Measurements from ENCODE around the gene HBE1. TPM values are rescaled to one million over a fixed set of nuclear protein-coding genes. Genes with fewer than 3 reads are reported as not detected.
"Not testable (repeated sequence)": the region's sequence is repeated elsewhere in the genome, so short reads cannot be mapped to it uniquely, and the experiment has no call there.

Gene HBE1
- 157 and 165 TPM in 2 replicates for total RNA-seq (2014; rRNA removed; shearing (Covaris generic))
- polyA plus RNA-seq (2015; cell fraction: cytosol; rRNA removed), result 30.9 and 36.2 TPM in 2 replicates
- polyA plus RNA-seq (2015; cell fraction: nucleus; rRNA removed), result 5.4 and 8.7 TPM in 2 replicates

DNA sequence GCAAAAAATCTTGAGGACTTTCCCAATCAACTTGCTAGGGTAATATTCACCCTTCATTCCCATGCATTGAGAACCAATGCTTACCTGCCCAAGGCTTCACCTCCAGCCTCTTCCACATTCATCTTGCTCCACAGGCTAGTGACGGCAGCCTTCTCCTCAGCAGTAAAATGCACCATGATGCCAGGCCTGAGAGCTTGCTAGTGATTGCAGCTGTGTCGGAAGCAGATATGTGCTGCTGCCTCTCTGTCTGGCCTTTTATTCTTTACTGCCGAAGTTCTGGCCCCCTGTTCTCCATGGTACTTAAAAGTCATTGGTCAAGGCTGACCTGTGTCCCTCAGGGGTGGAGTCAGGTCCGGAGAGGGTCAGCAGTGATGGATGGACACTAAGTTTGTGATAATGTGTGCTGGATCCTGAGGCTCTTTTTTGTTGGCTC, at the start of gene HBE1:
TSS of gene HBE1 (minus strand) at position 231 of the 433 bp plus-strand sequence. CDS start at position 176, 55 bp downstream.
- no peak for DNase-seq (ENCODE audit: low read depth)

DNA sequence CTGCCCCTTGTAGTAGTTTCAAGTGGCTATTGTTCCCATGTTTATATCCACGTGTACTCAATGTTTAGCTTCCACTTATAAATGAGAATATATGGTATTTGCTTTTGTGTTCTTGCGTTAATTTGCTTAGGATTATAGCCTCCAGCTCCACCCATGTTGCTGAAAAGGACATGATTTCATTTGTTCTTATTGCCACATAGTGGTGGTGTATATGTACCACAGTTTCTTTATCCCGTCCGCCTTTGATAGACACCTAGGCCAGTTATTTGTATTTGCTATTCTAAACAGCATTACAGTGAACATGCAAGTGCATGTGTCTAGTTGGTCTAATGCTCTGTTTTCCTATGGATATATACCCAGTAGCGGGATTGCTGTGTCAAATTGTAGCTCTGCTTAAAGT, 47.5 kb upstream of the HBE1 start:
- DNase-seq (ENCODE audit: low read depth), result no peak

DNA sequence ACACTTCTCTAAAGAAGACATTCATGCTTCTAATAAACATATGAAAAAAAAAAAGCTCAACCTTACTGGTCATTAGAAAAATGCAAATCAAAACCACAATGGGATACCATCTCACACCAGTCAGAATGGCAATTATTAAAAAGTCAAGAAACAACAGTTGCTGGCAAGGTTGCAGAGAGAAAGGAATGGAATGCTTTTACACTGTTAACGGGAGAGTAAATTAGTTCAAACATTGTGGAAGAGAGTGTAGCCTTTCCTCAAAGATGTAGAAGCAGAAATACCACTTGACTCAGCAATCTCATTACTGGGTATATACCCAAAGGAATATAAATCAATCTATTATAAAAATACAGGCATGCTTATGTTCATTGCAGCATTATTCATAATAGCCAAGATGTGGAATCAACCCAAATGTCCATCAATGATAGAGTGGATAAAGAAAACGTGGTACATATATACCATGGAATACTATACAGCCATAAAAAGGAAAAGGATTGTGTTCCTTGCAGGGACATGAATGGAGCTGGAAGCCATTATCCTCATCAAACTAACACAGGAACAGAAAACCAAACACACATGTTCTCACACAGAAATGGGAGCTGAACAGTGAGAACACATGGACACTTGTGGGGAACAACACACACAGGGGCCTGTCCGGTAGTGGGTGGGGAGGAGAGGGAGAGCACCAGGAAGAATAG, 43.7 kb upstream of the HBE1 start:
- DNase-seq (ENCODE audit: low read depth), result not testable (repeated sequence)

DNA sequence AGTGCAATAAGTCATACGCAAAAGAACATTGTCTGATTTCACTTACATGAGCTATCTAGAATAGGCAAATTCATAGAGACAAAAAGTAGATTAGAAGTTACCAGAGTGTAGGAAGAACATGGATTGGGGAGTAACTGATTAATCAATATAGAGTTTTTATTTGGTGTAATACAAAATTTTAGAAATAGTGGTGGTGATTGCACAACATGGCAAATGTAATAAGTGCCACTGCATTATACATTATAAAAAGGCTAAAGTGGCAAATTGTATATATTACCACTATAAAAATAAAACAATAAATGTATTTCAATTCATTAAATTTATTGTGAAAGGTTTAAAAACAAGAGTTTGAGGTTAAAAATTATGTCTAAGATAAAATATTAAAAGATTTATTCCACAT, 40.7 kb upstream of the HBE1 start:
- DNase-seq (ENCODE audit: low read depth), result no peak

DNA sequence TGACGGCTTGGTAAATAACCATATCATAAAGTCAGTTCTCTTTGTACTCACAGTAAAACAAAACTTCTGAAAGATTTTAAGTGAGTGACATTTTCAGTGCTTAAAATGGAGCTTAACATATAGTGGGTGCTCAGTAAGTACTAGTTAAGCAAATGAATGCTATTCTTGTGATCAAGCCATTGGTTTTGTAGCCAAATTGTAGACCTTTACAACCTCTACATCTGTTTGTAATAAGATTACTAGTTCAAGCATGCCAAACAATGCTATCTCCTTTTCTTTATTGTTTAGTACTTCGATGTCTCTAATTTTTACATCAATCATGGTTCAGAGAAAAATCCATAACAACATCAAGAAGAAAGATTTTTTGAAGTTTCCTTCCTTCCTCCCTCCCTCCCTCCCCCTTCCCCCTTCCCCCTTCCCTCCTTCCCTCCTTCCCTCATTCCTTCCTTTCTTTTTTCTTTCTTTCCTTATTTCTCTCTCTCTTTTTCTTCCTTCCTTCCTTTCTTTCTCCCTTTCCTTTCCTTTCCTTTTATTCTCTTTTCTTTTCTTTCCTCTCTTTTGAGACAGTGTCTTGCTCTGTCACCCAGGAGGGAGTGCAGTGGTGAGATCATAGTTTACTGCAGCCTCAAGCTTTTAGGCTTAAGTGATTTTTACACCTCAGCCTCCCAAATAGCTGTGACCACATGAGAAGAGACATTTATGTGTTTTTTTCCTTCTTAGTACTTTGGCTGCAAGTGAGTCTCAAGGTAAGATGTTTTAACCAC, 37.7 kb upstream of the HBE1 start:
- DNase-seq (ENCODE audit: low read depth), result no peak

DNA sequence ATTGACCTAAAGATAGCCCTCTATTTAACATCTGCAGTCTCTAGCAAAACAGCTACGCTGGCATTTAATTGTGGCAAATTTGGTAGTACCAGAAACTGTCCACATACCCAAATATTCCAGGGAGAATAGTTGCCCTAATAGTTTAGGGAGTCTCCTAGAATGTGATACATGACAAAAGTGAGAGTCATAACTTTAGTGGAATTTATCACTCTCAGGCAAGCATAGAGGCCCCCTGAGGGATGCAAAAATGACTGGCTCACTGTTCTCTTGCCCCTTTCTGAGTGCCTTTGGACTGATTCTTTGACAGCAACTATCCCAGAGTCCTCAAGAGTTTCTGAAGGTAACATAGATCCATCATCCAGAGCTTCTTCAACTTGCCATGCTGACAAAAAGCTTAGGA, 34.3 kb upstream of the HBE1 start:
- DNase-seq (ENCODE audit: low read depth), result no peak

DNA sequence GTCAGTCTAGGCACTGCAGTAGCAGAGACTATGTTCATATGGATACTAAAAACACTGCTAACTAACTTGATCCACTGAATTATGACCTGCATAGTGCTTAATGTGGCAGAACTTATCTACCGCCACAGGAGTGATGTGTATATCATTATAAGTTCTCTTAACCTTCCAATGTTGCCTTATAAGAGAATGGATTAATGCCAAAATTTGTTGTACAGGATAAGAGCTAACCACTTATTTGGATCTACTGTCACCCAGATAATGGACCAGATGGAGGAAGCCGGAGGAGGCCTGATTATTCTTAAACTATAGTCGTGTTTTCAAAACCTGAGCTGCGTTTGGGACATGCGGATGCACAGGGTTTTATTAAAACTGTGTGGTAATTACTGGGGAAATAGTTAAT, 33.9 kb upstream of the HBE1 start:
- no peak for DNase-seq (ENCODE audit: low read depth)

DNA sequence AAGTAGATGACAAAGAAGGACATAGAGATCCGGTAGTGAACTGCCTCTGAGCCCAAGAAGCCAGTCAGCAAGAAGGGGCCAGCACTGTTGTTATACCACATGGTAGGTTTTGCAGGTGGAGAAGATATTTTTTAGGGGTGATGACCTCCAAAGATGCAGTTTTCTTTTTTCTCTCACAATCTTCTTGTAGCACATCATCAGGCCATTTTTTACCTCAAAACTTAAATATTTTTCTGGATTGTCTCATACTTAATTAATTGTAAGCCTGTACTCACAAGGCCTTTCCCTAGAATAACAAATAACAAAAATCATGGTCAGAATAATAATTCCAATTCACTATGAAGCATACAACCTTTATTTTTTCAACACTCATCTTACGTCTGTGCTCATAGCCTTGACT, 32.1 kb upstream of the HBE1 start, which contains the start of gene OR51B4:
TSS of gene OR51B4 (minus strand) at position 101 of the 400 bp plus-strand sequence. CDS start at position 101, 0 bp downstream.
- no peak for DNase-seq (ENCODE audit: low read depth)

DNA sequence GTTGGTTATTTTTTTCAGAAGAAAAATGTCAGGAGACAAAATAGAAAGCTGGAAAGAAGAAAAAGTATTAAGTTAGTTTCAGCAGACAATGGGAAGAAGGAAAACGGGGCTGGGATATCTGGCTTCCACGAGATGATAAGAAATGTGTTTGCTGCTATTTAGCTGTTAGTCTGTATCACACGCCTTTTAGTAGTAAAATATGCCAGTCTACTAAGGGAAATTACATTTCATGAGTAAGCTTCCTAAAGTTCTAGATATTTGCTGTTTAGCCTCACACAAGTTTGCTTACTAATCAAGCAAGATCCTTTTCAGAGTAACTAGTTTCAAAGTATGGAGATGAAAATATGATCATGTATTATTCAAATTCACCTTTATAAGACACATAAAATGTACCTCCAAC, 30.5 kb upstream of the HBE1 start:
- DNase-seq (ENCODE audit: low read depth), result no peak

DNA sequence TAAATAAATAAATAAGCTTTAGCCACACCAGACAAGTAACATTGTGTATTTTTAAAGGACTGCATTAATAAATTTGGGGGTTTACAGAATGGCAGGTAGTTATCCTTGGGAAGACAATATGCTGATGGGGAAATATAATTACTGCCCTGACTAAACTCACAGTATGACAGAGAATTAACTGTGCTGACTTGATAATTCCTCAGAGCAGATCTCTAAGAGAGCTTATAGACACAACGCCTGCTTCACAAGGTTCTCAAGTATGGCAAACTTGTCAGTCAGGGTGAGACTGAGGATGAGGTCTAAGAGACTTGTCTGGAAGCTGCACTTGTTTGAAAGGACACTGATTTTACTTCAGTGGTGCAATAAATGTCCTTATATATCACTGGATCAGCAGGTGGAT, 28.7 kb upstream of the HBE1 start:
- no peak for DNase-seq (ENCODE audit: low read depth)

DNA sequence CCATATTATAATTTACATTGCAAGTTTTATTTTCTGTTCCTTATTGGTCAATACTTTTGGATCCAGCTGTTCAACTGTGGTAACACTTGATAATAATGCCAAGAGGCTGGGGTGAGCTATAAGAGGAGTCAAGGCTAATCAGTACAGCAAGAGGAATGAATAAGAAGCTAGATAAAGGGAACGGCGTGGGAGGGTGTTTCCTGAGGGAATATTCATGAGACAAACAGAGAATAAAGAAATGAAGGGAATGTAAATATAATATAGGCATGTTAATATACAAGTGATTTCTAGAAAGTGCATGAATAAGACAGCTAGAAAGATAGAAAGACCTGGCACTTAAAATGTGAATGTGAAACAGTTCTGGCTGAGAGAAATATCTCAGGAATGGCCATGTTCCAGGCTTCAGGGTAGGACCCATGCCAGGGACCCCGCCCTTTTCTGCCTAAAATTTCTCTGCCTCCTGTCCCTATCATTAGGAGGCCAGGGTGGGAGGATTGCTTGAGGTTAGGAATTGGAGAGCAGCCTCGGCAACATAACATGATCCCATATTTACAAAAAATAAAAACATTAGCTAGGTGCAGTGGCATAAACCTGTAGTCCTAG, 28.1 kb upstream of the HBE1 start:
- DNase-seq (ENCODE audit: low read depth), result no peak

DNA sequence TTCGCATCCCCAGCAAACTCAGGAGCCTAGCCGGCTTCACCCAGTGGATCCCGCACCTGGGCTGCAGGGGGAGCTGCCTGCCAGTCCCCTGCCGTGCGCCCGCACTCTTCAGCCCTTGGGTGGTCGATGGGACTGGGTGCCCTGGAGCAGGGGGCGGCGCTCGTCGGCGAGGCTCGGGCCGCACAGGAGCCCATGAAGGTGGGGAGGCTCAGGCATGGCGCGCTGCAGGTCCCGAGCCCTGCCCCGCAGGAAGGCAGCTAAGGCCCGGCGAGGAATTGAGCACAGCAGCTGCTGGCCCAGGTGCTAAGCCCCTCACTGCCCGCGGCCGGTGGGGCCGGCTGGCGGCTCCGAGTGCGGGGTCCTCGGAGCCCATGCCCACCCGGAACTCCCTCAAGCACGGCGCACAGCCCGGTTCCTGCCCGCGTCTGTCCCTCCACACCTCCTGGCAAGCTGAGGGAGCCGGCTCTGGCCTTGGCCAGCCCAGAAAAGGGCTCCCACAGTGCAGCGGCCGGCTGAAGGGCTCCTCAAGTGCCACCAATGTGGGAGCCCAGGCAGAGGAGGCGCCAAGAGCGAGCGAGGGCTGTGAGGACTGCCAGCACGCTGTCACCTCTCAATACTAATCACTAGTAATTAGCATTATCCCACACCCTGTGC, 24.7 kb upstream of the HBE1 start:
- not testable (repeated sequence) for DNase-seq (ENCODE audit: low read depth)

DNA sequence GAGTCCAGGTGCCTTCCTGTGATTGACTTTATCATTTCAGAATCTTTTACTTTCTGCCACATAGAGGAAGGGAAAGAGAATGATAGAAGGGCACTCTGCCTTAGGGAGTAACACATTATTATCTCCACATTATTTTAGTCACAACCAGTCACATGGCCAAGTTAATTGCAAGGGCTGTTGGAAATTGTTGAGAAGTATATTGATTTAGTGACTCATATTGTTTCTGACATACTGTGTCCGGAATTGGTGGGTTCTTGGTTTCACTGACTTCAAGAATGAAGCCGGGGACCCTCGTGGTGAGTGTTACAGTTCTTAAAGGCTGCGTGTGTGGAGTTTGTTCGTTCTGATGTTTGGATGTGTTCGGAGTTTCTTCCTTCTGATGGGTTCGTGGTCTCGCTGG, 23.3 kb upstream of the HBE1 start:
- peak; percentile 46 for DNase-seq (ENCODE audit: low read depth)

DNA sequence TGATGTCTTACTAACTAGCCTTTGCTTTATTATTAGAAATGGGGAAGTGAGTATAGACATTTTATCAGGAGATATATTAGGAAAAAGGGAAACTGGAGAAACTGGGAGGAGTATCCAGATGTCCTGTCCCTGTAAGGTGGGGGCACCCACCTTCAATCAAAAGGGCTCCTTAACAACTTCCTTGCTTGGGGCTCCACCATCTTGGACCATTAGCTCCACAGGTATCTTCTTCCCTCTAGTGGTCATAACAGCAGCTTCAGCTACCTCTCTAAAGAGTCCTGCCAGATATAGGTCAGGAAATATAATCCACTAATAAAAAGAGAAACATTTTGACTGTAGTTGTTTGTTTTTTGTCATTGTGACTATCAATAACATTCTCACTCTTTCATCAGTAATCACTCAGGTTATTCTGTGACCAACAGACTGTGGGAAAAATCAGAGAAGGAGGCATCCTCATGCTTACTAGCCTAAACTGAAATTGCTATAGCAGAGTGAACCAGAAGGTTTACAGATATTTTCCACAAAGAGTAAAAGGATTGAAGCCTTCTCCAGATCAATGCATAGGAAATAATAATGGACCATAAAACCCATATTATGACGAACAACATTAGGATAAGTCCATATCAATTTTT, 21.6 kb upstream of the HBE1 start:
- peak; percentile 47 for DNase-seq (ENCODE audit: low read depth)

DNA sequence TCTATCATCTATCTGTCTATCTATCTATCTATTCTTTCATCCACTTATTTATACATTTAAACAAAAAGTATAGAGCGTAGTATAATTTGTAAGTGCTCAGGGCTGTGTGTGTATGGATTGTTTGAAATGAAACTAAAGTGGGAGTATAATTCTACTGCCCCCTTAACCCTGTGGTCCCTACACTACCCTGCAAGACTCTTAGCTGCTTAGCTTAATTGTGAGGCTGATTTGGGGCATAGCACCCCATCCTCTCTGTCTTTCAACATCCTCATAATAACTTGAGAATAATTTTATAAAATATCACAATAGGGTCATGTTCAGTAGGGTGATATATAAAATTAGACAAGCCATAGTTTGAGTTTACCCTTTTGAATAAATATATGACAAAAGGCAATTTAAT, 20.4 kb upstream of the HBE1 start:
- no peak for DNase-seq (ENCODE audit: low read depth)

DNA sequence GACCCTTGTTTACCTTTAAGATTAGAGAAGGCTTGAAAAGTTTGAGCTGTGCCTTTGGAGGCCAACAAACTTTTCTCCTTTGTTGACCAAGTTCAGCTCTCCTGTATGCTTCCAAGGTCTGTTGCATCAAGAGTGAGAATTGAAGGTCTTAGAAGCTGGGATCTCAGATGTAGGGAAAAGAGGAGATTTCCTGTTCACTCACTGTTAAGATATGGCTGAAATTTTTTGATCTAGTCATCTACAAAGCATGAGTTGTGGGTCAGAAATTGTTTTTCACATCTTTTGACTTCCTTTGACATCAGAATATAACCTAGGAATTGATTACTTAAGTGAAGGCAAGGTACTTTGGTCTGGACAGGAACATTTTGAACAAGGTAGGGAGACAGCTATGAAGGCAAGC, 20.0 kb upstream of the HBE1 start:
- peak; percentile 44 for DNase-seq (ENCODE audit: low read depth)

DNA sequence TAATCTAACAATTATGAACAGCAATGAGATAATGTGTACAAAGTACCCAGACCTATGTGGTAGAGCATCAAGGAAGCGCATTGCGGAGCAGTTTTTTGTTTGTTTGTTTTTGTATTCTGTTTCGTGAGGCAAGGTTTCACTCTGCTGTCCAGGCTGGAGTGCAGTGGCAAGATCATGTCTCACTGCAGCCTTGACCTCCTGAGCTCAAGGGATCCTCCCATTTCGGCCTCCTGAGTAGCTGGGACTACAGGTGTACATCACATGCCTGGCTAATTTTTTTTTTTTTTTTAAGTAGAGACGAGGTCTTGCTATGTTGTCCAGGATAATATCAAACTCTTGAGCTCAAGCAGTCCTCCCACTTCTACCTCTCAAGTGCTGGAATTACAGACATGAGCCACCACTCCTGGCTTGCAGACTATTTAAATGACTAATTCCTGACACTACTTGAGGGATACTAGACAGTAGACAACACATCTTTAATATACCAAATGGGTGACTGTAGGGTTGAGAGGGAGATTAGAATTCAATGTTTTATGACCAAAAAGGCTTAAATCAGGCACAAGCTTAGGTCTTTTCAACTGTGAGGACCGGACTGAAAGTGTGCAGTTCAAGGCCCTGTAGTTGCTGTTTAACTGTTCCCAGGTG, 19.3 kb upstream of the HBE1 start:
- peak; percentile 36 for DNase-seq (ENCODE audit: low read depth)

DNA sequence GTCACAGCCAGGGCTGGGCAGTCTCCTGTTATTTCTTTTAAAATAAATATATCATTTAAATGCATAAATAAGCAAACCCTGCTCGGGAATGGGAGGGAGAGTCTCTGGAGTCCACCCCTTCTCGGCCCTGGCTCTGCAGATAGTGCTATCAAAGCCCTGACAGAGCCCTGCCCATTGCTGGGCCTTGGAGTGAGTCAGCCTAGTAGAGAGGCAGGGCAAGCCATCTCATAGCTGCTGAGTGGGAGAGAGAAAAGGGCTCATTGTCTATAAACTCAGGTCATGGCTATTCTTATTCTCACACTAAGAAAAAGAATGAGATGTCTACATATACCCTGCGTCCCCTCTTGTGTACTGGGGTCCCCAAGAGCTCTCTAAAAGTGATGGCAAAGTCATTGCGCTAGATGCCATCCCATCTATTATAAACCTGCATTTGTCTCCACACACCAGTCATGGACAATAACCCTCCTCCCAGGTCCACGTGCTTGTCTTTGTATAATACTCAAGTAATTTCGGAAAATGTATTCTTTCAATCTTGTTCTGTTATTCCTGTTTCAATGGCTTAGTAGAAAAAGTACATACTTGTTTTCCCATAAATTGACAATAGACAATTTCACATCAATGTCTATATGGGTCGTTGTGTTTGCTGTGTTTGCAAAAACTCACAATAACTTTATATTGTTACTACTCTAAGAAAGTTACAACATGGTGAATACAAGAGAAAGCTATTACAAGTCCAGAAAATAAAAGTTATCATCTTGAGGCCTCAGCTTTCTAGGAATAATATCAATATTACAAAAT, 18.6 kb upstream of the HBE1 start:
- DNase-seq (ENCODE audit: low read depth), result peak; percentile 66

DNA sequence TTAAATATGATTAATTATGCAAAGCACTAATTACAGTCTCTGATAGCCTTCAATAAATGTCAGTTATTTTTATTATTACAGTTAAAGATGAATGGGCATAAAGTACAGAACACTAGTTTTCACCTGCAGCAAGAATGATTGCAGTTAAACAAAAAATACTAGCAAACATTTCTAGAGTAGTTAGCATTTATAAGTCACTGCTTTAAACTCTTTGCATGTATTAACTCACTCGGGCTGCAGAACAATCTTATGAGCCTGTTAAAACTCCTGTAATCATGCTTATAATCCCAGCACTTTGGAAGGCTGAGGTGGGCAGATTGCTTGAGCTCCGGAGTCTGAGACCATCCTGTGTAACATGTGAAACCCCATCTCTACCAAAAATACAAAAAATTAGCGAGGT, 17.2 kb upstream of the HBE1 start:
- DNase-seq (ENCODE audit: low read depth), result no peak

DNA sequence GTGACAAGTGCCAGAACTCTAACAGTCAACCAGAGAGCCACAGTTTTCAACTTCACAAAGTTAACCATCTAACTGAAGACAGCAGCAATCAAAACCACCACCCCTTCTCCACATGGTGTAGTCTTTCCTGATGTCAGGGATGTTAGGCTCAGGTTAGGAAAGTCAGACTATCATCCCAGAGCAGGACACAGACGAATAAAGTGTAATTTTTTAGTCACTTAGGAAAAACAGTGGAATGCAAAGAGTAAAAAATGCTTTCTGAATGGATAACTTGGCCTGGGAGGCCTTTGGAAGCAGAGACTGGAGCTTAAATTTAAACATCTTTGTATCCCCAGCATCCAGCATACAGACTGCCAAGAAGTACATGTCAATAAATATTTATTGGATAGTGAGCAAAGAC, 16.6 kb upstream of the HBE1 start:
- no peak for DNase-seq (ENCODE audit: low read depth)

Measured in HT1080 (cell line).